SU-DHL-6 (cell line): ENCODE data around the gene MCOLN1.

Experiments used
- H2AFZ ChIP-seq: fragments of 200-600 bp; sonication (generic); 2 replicates; pipeline ENCODE4 v1.6.1; 2014; ENCODE audit warnings: low read depth, mild to moderate bottlenecking, moderate library complexity, mixed read lengths, antibody characterized with exemption, low read length; ENCODE audit not compliant: severe bottlenecking
- H3F3A ChIP-seq: fragments of 200-600 bp; shearing (Covaris generic); 2 replicates; pipeline ENCODE4 v1.6.0; 2016; ENCODE audit warnings: antibody characterized with exemption, mild to moderate bottlenecking; ENCODE audit not compliant: insufficient read depth
- H3K27ac ChIP-seq: fragments of 200-600 bp; sonication (generic); 2 replicates; pipeline ENCODE4 v1.5.1; 2016; ENCODE audit warnings: low read depth, mild to moderate bottlenecking, low read length, moderate library complexity, mixed read lengths
- H3K27me3 ChIP-seq: fragments of 200-600 bp; sonication (generic), shearing (Covaris generic); 2 replicates; pipeline ENCODE4 v1.6.0; 2014; ENCODE audit warnings: mild to moderate bottlenecking, low read length
- H3K36me3 ChIP-seq: fragments of 200-600 bp; sonication (generic); 2 replicates; pipeline ENCODE4 v1.6.1; 2014; ENCODE audit warnings: mild to moderate bottlenecking, low read length, mixed read lengths
- H3K4me2 ChIP-seq: fragments of 300-600, 200-600 bp; shearing (Covaris generic), sonication (generic); 2 replicates; pipeline ENCODE4 v1.6.0; 2014; ENCODE audit warnings: low read length, low read depth, mild to moderate bottlenecking; ENCODE audit not compliant: poor library complexity, severe bottlenecking
- H3K4me3 ChIP-seq: fragments of 200-600 bp; sonication (generic); 2 replicates; pipeline ENCODE4 v1.5.1; 2014; ENCODE audit warnings: antibody characterized with exemption, low read length, mild to moderate bottlenecking, mixed read lengths; ENCODE audit not compliant: insufficient read depth, poor library complexity, severe bottlenecking
- H3K79me2 ChIP-seq: fragments of 200-600 bp; sonication (generic); 2 replicates; pipeline ENCODE4 v1.6.1; 2014; ENCODE audit warnings: mild to moderate bottlenecking, low read length, moderate library complexity; ENCODE audit not compliant: insufficient read depth
- H3K9ac ChIP-seq: fragments of 200-600 bp; sonication (generic); 2 replicates; pipeline ENCODE4 v1.7.0; 2014; ENCODE audit warnings: mild to moderate bottlenecking, low read length
- H3K9me2 ChIP-seq: fragments of 200-600 bp; sonication (generic); replicated peaks from 2 replicates; pipeline ENCODE4 v1.6.1; 2014; ENCODE audit warnings: low read length; ENCODE audit not compliant: insufficient read depth
- H3K9me3 ChIP-seq: fragments of 200-600 bp; sonication (generic); 2 replicates; pipeline ENCODE4 v1.6.1; 2014; ENCODE audit warnings: low read length, mixed read lengths; ENCODE audit not compliant: insufficient read depth
- H4K20me1 ChIP-seq: fragments of 200-600 bp; sonication (generic); 2 replicates; pipeline ENCODE4 v1.6.1; 2014; ENCODE audit warnings: low read depth, mild to moderate bottlenecking, antibody characterized with exemption, low read length, moderate library complexity, mixed read lengths
- EZH2phosphoT487 ChIP-seq: fragments of 200-600 bp; sonication (generic), shearing (Covaris generic); conservative IDR thresholded peaks from 2 replicates; pipeline ENCODE4 v1.6.1; 2018; ENCODE audit warnings: mild to moderate bottlenecking, antibody characterized with exemption, low read length, moderate library complexity, mixed read lengths
- TF ChIP-seq, protein P1 (sequence below): fragments of 200-600 bp; sonication (generic); IDR thresholded peaks from one replicate; pipeline ENCODE4 v1.5.1; 2017; ENCODE audit warnings: antibody characterized with exemption, mild to moderate bottlenecking, low read length, moderate library complexity; ENCODE audit not compliant: insufficient read depth, poor library complexity, severe bottlenecking

The MCOLN1 gene

DNA sequence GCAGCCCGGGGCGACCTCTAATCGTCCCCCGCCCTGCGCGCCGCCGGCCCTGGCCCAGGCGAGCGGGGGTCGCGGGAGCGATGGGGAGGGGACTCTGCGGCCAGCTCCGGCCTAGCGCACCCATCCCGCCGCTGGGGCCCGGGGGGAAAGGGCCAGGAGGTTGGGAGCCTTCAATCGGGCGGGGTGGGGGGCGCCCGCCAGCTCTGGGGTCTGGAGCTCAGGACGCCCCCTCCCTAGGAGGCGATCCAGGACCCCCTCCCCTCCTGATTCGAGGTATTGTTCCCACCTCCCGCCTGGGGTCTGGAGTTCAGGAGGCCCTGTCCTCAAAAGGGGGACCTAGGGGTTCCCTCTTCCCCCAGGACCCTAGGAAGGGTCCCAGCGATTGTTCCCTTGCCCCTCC is 6.1 kb upstream of the MCOLN1 start:
- no peaks in the 10 kb centered on the region for H3K9me3 ChIP-seq
- H3F3A ChIP-seq = no peaks in the 10 kb centered on the region
- no peaks in the 10 kb centered on the region for H3K79me2 ChIP-seq
- H4K20me1 ChIP-seq = no peaks in the 10 kb centered on the region
- H3K4me2 ChIP-seq = no peak overlapping the region
- H3K36me3 ChIP-seq = no peaks in the 10 kb centered on the region
- H3K4me3 ChIP-seq = no peak overlapping the region
- H3K9me2 ChIP-seq = no peaks in the 10 kb centered on the region
- H3K9ac ChIP-seq = no peak overlapping the region
- TF ChIP-seq, protein P1, sequence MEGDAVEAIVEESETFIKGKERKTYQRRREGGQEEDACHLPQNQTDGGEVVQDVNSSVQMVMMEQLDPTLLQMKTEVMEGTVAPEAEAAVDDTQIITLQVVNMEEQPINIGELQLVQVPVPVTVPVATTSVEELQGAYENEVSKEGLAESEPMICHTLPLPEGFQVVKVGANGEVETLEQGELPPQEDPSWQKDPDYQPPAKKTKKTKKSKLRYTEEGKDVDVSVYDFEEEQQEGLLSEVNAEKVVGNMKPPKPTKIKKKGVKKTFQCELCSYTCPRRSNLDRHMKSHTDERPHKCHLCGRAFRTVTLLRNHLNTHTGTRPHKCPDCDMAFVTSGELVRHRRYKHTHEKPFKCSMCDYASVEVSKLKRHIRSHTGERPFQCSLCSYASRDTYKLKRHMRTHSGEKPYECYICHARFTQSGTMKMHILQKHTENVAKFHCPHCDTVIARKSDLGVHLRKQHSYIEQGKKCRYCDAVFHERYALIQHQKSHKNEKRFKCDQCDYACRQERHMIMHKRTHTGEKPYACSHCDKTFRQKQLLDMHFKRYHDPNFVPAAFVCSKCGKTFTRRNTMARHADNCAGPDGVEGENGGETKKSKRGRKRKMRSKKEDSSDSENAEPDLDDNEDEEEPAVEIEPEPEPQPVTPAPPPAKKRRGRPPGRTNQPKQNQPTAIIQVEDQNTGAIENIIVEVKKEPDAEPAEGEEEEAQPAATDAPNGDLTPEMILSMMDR = no peak
- no peak for TF ChIP-seq EZH2phosphoT487
- H3K27me3 ChIP-seq = no peaks in the 10 kb centered on the region
- no peak overlapping the region for H3K27ac ChIP-seq
- no peak overlapping the region for H2AFZ ChIP-seq

DNA sequence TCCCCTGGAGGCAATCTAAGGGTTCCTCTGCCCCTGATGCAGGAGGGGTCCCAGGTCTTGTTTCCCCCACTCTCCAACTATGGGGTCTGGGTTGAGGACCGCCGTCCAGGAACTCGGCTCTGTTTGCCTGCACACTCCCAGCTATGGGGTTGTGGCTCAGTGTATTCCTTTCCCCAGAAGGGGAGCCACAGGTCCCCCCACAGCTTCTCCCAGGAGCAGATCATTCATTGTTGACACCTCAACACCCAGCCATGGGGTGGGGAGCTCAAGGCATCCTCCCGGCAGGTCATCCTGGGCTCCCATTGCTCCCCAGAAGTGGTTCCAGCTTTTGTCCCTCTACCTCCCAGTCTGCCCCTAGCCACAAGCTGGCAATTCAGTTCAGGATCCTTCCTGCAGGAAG is 5.5 kb upstream of the MCOLN1 start:
- Histone ChIP-seq H3K9me3 (no peaks in the 10 kb centered on the region), H3K27me3 (no peaks in the 10 kb centered on the region), H4K20me1 (no peaks in the 10 kb centered on the region), H3K36me3 (no peaks in the 10 kb centered on the region), H3K4me2 (no peak overlapping the region), H3K9ac (no peak overlapping the region), H3K79me2 (no peaks in the 10 kb centered on the region), H3K4me3 (no peak overlapping the region), H3K27ac (no peak overlapping the region), H3F3A (no peaks in the 10 kb centered on the region), H3K9me2 (no peaks in the 10 kb centered on the region), H2AFZ (no peak overlapping the region)
- TF ChIP-seq, protein P1 = no peak
- TF ChIP-seq EZH2phosphoT487 = no peak

DNA sequence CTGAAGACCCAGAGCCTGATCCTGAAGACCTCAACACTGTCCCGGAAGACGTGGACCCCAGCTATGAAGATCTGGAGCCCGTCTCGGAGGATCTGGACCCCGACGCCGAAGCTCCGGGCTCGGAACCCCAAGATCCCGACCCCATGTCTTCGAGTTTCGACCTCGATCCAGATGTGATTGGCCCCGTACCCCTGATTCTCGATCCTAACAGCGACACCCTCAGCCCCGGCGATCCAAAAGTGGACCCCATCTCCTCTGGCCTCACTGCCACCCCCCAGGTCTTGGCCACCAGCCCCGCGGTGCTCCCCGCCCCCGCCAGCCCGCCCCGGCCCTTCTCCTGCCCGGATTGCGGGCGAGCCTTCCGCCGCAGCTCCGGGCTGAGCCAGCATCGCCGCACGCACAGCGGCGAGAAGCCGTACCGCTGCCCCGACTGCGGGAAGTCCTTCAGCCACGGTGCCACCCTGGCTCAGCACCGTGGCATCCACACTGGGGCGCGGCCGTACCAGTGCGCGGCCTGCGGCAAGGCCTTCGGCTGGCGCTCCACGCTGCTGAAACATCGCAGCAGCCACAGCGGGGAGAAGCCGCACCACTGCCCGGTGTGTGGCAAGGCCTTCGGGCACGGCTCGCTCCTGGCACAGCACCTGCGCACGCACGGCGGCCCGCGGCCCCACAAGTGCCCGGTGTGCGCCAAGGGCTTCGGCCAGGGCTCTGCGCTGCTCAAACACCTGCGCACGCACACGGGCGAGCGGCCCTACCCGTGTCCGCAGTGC is 2.9 kb upstream of the MCOLN1 start:
- H3K27ac ChIP-seq = no peak overlapping the region
- TF ChIP-seq, protein P1 = no peak
- H3K36me3 ChIP-seq = no peaks in the 10 kb centered on the region
- no peaks in the 10 kb centered on the region for H3K9me2 ChIP-seq
- no peaks in the 10 kb centered on the region for H3K27me3 ChIP-seq
- no peak overlapping the region for H3K4me2 ChIP-seq
- H3K79me2 ChIP-seq = no peaks in the 10 kb centered on the region
- no peaks in the 10 kb centered on the region for H3K9me3 ChIP-seq
- H3K4me3 ChIP-seq = no peak overlapping the region
- H3K9ac ChIP-seq = no peak overlapping the region
- no peaks in the 10 kb centered on the region for H3F3A ChIP-seq
- H4K20me1 ChIP-seq = no peaks in the 10 kb centered on the region
- H2AFZ ChIP-seq = no peak overlapping the region
